ENCODE data around the gene RPGR. TPM values are rescaled to one million over a fixed set of nuclear protein-coding genes. Genes with fewer than 3 reads are reported as not detected.

The RPGR gene
- total and polyA plus RNA-seq, 7 donors = 4.0 to 26.8 (median 9.6) TPM

GRCh38 chrX:38256019-38256418, 71.3 kb downstream of the RPGR start:
- DNase-seq (no peak), ATAC-seq (no peak)

DNA sequence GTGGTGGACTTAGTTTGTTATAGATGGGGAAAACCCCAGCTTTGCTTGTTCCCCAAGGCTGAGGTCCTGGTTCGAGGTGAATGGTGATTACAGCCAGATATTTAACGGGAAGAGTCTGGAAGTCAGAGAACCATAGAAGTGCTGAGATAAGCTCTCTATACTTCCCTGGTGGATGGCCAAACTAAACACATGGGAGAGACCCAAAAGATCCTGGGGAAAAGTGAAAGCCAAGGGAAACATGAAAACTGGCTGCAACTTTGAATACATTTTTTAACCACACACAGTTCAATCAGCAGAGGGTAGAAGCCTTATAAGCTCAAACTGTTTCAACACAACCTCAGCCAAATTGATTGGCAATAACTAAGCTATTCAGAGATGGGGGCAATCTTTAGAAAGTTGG, 77.3 kb downstream of the RPGR start:
- no peak overlapping the region for H3K27ac ChIP-seq
- TF ChIP-seq CTCF (IDR thresholded peaks at IDR 0.05) = no peak
- DNase-seq (no peak), ATAC-seq (no peak)
- no peak overlapping the region for H3K4me3 ChIP-seq
- no peaks in the 10 kb centered on the region for H3K36me3 ChIP-seq (ENCODE audit: insufficient read depth in 1 of 2, low read depth in 1 of 2)
- WGBS, 3 donors = 45 to 62% (median 61%) methylated on average over 2 of the region's 2 CpGs
- no peaks in the 10 kb centered on the region for H3K9me3 ChIP-seq
- intact Hi-C loops (cut with DNase I) = no loop called here
- H3K27me3 ChIP-seq (ENCODE audit: insufficient read depth in 3 of 3, low read length in 2 of 3) = no peaks in the 10 kb centered on the region
- no peaks in the 10 kb centered on the region for H3K4me1 ChIP-seq

More at GRCh38 chrX:38256019-38256418, 71.3 kb downstream of the RPGR start:
- H3K9me3 ChIP-seq = no peaks in the 10 kb centered on the region
- H3K27me3 ChIP-seq (ENCODE audit: insufficient read depth in 3 of 3, low read length in 2 of 3) = no peaks in the 10 kb centered on the region
- no peak for TF ChIP-seq CTCF (IDR thresholded peaks at IDR 0.05)
- H3K4me3 ChIP-seq = no peak overlapping the region
- intact Hi-C loops (cut with DNase I) = no loop called here
- no peaks in the 10 kb centered on the region for H3K4me1 ChIP-seq
- WGBS, 3 donors = 85 to 96% (median 95%) methylated on average over 15 to 30 of the region's 30 CpGs
- H3K27ac ChIP-seq = no peak overlapping the region
- H3K36me3 ChIP-seq (ENCODE audit: insufficient read depth in 1 of 2, low read depth in 1 of 2) = no peaks in the 10 kb centered on the region

DNA sequence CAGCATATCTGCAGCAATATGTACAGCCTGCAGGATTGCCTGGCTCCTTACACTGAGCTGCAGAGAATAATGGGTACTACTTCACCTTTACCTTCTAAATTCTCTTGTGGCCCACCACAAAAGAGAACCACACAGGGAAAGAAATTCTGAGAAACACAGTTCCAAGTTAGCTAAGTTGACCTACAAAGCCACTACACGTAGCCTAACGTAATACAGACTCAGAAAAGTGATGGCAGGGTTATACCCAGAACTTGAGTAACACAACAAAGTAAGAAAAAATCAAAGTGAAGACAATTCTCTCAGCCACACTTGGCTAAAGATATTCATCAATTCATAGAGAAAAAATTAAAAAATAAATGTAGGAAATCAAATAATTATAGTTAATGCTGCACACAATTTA, 80.3 kb downstream of the RPGR start:
- ATAC-seq (no peak), DNase-seq (no peak)
- WGBS, 3 donors = 74 to 95% (median 82%) methylated on average over 2 of the region's 2 CpGs
- H3K4me1 ChIP-seq = no peaks in the 10 kb centered on the region
- no peaks in the 10 kb centered on the region for H3K36me3 ChIP-seq (ENCODE audit: insufficient read depth in 1 of 2, low read depth in 1 of 2)
- H3K9me3 ChIP-seq = no peaks in the 10 kb centered on the region
- no peak for TF ChIP-seq CTCF (IDR thresholded peaks at IDR 0.05)
- H3K4me3 ChIP-seq = no peak overlapping the region
- no peaks in the 10 kb centered on the region for H3K27me3 ChIP-seq (ENCODE audit: insufficient read depth in 3 of 3, low read length in 2 of 3)
- intact Hi-C loops (cut with DNase I) = no loop called here
- no peak overlapping the region for H3K27ac ChIP-seq

DNA sequence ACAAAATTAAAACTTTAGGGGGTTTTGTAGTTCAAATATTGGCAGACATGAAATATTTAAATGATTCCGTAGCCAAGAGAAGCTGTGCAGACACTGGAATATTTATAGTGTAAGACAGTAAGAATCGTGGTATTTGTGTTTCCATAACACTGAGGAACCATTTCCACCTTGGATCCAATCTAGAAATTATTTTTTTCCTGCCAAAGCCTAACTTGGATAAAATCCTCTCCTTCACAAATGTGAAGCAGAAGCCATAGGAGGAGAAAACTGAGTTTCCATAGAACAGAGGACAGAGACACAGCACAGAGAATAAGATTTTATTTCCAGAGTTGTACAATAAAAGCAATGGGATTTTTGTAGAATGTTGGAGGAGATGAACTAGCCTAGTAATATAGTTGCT, 86.8 kb downstream of the RPGR start:
- intact Hi-C loops (cut with DNase I) = no loop called here
- no peak for DNase-seq
- no peak for ATAC-seq
- no peaks in the 10 kb centered on the region for H3K4me1 ChIP-seq
- no peaks in the 10 kb centered on the region for H3K9me3 ChIP-seq
- no peak overlapping the region for H3K4me3 ChIP-seq
- peaks cover 0 to 14% (median 0%) of the 10 kb centered on the region in 3 donors for H3K27me3 ChIP-seq (ENCODE audit: insufficient read depth in 3 of 3, low read length in 2 of 3)
- TF ChIP-seq CTCF (IDR thresholded peaks at IDR 0.05) = no peak
- no peaks in the 10 kb centered on the region for H3K36me3 ChIP-seq (ENCODE audit: insufficient read depth in 1 of 2, low read depth in 1 of 2)
- no peak overlapping the region for H3K27ac ChIP-seq
- WGBS, 3 donors = 75 to 83% (median 76%) methylated on average over 2 of the region's 2 CpGs

- H3K27me3 ChIP-seq (ENCODE audit: insufficient read depth in 3 of 3, low read length in 2 of 3) = peaks cover 0 to 26% (median 0%) of the 10 kb centered on the region in 3 donors
- no peak for TF ChIP-seq CTCF (IDR thresholded peaks at IDR 0.05)
- H3K4me1 ChIP-seq = no peaks in the 10 kb centered on the region
- DNase-seq = no peak
- intact Hi-C loops (cut with DNase I) = no loop called here
- WGBS, 3 donors = 75 to 94% (median 93%) methylated on average over 6 of the region's 6 CpGs
- H3K36me3 ChIP-seq (ENCODE audit: insufficient read depth in 1 of 2, low read depth in 1 of 2) = no peaks in the 10 kb centered on the region
- no peaks in the 10 kb centered on the region for H3K9me3 ChIP-seq
- H3K27ac ChIP-seq = no peak overlapping the region
- ATAC-seq = no peak
- H3K4me3 ChIP-seq = no peak overlapping the region
Measured at GRCh38 chrX:38236901-38237615, 90.3 kb downstream of the RPGR start.

Data from psoas muscle (tissue), 8 donors.